HepG2 (cell line): ENCODE measurements around the gene DNM3.

Source experiments
- EZH2 ChIP-seq: conservative IDR thresholded peaks from 2 replicates; pipeline ENCODE4 v1.6.1; 2012; ENCODE audit warnings: mild to moderate bottlenecking, low read depth, low read length, moderate library complexity
- PHF21A ChIP-seq: sonication (generic); formaldehyde crosslinking; IDR thresholded peaks from 2 replicates; pipeline ENCODE4 v1.5.0; 2020; ENCODE audit warnings: mild to moderate bottlenecking, missing genetic modification reagents
- TF ChIP-seq, protein P1 (sequence below): sonication (generic); formaldehyde crosslinking; IDR thresholded peaks from 2 replicates; pipeline ENCODE4 v1.4.0; 2020; ENCODE audit warnings: missing genetic modification reagents
- TF ChIP-seq, protein P2 (sequence below): sonication (generic); formaldehyde crosslinking; IDR thresholded peaks from 2 replicates; pipeline ENCODE4 v1.5.1; 2020; ENCODE audit warnings: missing genetic modification reagents, mild to moderate bottlenecking, borderline replicate concordance

DNA sequence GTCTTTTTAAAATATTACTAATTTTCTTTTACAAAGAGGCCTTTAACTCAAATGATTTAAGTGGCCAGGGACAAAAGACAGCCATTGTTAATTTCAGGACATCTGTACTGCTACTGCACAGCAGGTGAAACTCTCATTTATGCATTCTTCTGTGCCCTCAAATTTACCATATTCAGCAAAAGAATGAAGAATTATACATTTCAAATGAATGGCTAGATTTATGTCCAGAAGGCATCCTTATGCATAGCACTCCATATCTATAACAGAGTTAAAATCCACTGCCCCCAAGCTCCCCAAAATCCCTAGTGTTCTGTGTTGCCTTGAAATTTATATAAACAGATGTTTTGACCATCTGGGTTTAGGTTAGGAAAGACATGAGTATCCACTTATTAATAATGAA lies 202.6 kb downstream of the DNM3 start:
- TF ChIP-seq, protein P1, sequence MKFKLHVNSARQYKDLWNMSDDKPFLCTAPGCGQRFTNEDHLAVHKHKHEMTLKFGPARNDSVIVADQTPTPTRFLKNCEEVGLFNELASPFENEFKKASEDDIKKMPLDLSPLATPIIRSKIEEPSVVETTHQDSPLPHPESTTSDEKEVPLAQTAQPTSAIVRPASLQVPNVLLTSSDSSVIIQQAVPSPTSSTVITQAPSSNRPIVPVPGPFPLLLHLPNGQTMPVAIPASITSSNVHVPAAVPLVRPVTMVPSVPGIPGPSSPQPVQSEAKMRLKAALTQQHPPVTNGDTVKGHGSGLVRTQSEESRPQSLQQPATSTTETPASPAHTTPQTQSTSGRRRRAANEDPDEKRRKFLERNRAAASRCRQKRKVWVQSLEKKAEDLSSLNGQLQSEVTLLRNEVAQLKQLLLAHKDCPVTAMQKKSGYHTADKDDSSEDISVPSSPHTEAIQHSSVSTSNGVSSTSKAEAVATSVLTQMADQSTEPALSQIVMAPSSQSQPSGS (CRISPR knock-in tag) = no peak
- TF ChIP-seq, protein P2, sequence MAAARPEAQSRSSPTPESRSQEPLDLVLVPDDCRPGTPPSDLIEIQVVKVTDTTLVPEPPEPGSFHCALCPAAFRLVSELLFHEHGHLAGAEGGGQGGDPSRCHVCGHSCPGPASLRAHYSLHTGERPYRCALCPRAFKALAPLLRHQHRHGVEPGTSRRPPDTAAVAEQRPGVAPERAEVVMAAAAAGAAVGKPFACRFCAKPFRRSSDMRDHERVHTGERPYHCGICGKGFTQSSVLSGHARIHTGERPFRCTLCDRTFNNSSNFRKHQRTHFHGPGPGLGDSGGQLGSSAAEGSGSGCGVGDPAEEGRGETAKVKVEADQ (CRISPR knock-in tag) = no peak
- TF ChIP-seq EZH2 (no peak), PHF21A (no peak)
